ENCODE data around the gene SERPINI2.

Gene SERPINI2

GRCh38 chr3:167467848-167468611, 5.8 kb downstream of the SERPINI2 start:
- TF ChIP-seq CTCF (IDR thresholded peaks at IDR 0.05; ENCODE audit: insufficient read depth, low read length) = no peak
- no peak for TF ChIP-seq REST (IDR thresholded peaks at IDR 0.05; ENCODE audit: insufficient replicate concordance, low read depth)
- TF ChIP-seq GABPA (IDR thresholded peaks at IDR 0.05; ENCODE audit: low read depth) = no peak
- TF ChIP-seq SPI1 (IDR thresholded peaks at IDR 0.05; ENCODE audit: borderline replicate concordance, low read depth) = no peak
- TF ChIP-seq POLR2AphosphoS5 (IDR thresholded peaks at IDR 0.05; ENCODE audit: low read depth) = no peak
- no peak for DNase-seq (ENCODE audit: low read depth in 1 of 2, low spot score in 1 of 2)
- no peaks in the 10 kb centered on the region for H3K27me3 ChIP-seq (ENCODE audit: insufficient read depth, poor library complexity, severe bottlenecking)
- H3K27ac ChIP-seq (replicated peaks) = no peak overlapping the region
- H3K4me3 ChIP-seq (replicated peaks; ENCODE audit: insufficient read depth, low read length) = no peak overlapping the region

- TF ChIP-seq SPI1 (IDR thresholded peaks at IDR 0.05; ENCODE audit: borderline replicate concordance, low read depth) (no peak), CTCF (IDR thresholded peaks at IDR 0.05; ENCODE audit: insufficient read depth, low read length) (no peak), POLR2AphosphoS5 (IDR thresholded peaks at IDR 0.05; ENCODE audit: low read depth) (no peak)
- no peak for DNase-seq (ENCODE audit: low read depth in 1 of 2, low spot score in 1 of 2)
- Histone ChIP-seq H3K4me3 (replicated peaks; ENCODE audit: insufficient read depth, low read length) (no peak overlapping the region), H3K27ac (replicated peaks) (no peak overlapping the region), H3K27me3 (ENCODE audit: insufficient read depth, poor library complexity, severe bottlenecking) (no peaks in the 10 kb centered on the region)
Observed at GRCh38 chr3:167466966-167467365, 6.9 kb downstream of the SERPINI2 start.

GRCh38 chr3:167456157-167456799, 17.6 kb downstream of the SERPINI2 start:
- TF ChIP-seq CTCF (IDR thresholded peaks at IDR 0.05; ENCODE audit: insufficient read depth, low read length) (no peak), GABPA (IDR thresholded peaks at IDR 0.05; ENCODE audit: low read depth) (no peak), REST (IDR thresholded peaks at IDR 0.05; ENCODE audit: insufficient replicate concordance, low read depth) (no peak), POLR2AphosphoS5 (IDR thresholded peaks at IDR 0.05; ENCODE audit: low read depth) (no peak), SPI1 (IDR thresholded peaks at IDR 0.05; ENCODE audit: borderline replicate concordance, low read depth) (no peak)
- Histone ChIP-seq H3K4me3 (replicated peaks; ENCODE audit: insufficient read depth, low read length) (no peak overlapping the region), H3K27me3 (ENCODE audit: insufficient read depth, poor library complexity, severe bottlenecking) (no peaks in the 10 kb centered on the region), H3K27ac (replicated peaks) (no peak overlapping the region)
- no peak for DNase-seq (ENCODE audit: low read depth in 1 of 2, low spot score in 1 of 2)

Data from HL-60 (cell line).